ENCODE data around the gene TSACC. TPM values are rescaled to one million over a fixed set of nuclear protein-coding genes. Genes with fewer than 3 reads are reported as not detected.

Gene TSACC
- total RNA-seq, 1 donor from 2014 or later = not detected

GRCh38 chr1:156373546-156373945 lies 35.2 kb downstream of the TSACC start:
- intact Hi-C loops (cut with micrococcal nuclease) = no loop called here

- intact Hi-C loops (cut with micrococcal nuclease) = no loop called here
Observed at GRCh38 chr1:156376146-156376545, 37.8 kb downstream of the TSACC start.

GRCh38 chr1:156376958-156377919 lies 38.9 kb downstream of the TSACC start:
- intact Hi-C loops (cut with micrococcal nuclease) = no loop called here

- intact Hi-C loops (cut with micrococcal nuclease) = no loop called here
Observed at GRCh38 chr1:156378557-156378956, 40.2 kb downstream of the TSACC start.

GRCh38 chr1:156379420-156380165 lies 41.3 kb downstream of the TSACC start:
- intact Hi-C loops (cut with micrococcal nuclease) = no loop called here

- intact Hi-C loops (cut with micrococcal nuclease) = no loop called here
Observed at GRCh38 chr1:156382561-156382960, 44.2 kb downstream of the TSACC start.

- intact Hi-C loops (cut with micrococcal nuclease) = no loop called here
Observed at GRCh38 chr1:156383023-156383422, 44.7 kb downstream of the TSACC start.

GRCh38 chr1:156384007-156384406 lies 45.7 kb downstream of the TSACC start:
- intact Hi-C loops (cut with micrococcal nuclease) = no loop called here

- intact Hi-C loops (cut with micrococcal nuclease) = loop anchor here (1.0 kb wide), 2 partner anchors 61 to 224 kb away; no protein-coding TSS in a partner anchor
Observed at GRCh38 chr1:156384658-156385057, 46.3 kb downstream of the TSACC start.

- intact Hi-C loops (cut with micrococcal nuclease) = loop anchor here (1.0 kb wide), 2 partner anchors 60 to 223 kb away; no protein-coding TSS in a partner anchor
Observed at GRCh38 chr1:156385534-156386031, 47.3 kb downstream of the TSACC start.

- intact Hi-C loops (cut with micrococcal nuclease) = no loop called here
Observed at GRCh38 chr1:156386134-156386901, 48.0 kb downstream of the TSACC start.

- intact Hi-C loops (cut with micrococcal nuclease) = no loop called here
Observed at GRCh38 chr1:156386949-156387869, 48.9 kb downstream of the TSACC start.

DNA sequence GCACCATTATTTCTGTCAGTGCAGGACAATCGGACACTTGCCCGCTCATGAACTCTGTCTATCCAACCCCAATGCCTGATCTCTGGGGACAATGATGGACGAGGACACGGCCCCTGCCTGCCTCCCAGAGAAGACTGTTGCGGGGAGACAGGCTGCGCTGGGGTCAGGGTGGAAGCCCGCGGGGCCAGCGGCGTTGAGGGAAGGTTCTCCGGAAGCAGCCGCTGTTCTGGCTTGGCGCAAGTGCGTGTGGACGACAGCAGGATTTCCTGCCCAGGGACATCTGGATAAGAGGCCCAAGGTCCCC lies 49.5 kb downstream of the TSACC start:
- intact Hi-C loops (cut with micrococcal nuclease) = no loop called here

- intact Hi-C loops (cut with micrococcal nuclease) = no loop called here
Observed at GRCh38 chr1:156388174-156389137, 50.1 kb downstream of the TSACC start.

GRCh38 chr1:156389311-156389710 lies 51.0 kb downstream of the TSACC start:
- intact Hi-C loops (cut with micrococcal nuclease) = no loop called here

DNA sequence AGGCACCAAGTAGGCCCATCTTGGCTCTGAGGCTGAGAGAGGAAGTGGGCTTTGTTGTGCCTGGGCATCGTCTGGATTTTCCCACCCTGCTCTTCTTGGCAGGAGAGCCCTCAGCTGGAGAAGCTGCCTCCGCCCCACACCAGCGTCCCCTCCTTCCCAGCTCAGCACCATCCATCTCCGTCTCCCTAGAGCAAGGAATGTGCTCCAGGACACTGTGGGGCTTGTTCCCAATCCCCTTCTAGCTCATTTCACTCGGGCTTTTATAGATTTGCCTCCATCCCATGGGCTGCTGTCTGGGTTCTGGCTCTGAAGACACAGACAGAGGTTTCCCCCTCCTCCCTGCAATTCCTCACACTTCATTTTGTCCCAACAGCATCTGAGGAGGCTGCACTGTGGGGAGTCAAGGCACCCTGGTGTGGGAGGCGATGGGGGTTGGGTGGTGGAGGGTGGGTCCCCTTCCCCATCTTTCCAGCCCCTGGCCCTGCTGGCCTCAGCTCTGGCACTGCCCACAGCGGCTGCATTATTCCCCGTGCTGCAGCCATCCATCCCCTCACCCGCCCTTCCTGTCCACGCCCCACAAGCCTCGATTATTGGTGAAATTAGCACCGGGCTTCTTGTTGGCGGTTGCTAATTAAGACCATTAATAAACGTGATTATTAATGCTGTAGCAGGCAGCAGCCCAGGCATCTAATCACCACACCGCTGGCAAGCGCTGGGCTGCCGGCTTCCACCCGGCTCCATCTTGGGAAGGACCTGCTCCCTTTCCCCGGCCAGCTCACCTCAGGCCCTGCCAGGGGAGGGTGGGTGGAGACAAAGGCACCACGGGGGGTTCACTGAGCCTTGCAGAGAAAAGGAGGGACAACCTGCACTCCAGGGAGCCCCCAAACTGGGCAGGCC lies 52.4 kb downstream of the TSACC start:
- intact Hi-C loops (cut with micrococcal nuclease) = no loop called here

DNA sequence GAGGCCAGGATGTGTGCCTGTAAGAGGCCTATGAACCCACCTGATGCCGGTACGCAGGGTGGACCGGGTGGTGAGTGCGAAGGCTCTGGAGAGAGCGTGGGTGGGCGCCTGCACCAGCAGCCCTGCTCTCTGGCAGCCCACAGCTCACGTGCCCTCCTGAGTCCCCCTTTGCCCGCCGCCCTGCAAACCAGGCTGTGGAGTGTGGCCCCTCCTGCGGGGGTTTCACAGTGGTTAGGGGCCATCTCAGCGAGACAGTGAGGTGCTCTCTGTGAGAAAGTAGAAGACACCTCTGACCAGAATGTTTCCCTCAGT lies 53.0 kb downstream of the TSACC start:
- intact Hi-C loops (cut with micrococcal nuclease) = no loop called here

DNA sequence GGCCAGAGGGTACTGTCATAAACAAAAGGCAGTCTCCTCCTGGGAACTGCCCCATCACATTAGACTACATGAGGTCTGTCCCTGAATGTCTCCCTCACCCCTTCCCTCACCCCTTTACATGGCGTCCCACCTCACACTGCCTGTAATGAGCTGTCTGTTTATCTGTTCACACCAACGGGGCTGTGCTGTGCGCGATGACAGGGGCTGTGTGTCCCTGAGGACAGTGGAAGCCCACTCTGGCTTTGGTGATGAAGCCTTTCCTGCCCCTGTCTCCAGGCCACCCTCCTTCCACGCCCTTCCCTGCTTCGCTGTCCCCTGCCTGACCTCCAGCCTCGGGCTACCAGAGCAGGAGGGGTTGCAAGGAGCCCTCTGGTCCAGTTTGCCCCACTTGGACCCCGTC lies 53.4 kb downstream of the TSACC start:
- intact Hi-C loops (cut with micrococcal nuclease) = no loop called here
